Limb (tissue), 2 donors: ENCODE data around the gene NELL1.
"Not testable (repeated sequence)": the region's sequence is repeated elsewhere in the genome, so short reads cannot be mapped to it uniquely, and the experiment has no call there.

ENCODE experiments used
- DNase-seq, 2 donors: peaks; one replicate each; pipeline ENCODE4 v3.0.0-alpha.2; 2016; ENCODE audit errors: extremely low spot score in 2 of 2

Gene NELL1

GRCh38 chr11:20762980-20763379 lies 93.6 kb downstream of the NELL1 start:
- DNase-seq: no peak

DNA sequence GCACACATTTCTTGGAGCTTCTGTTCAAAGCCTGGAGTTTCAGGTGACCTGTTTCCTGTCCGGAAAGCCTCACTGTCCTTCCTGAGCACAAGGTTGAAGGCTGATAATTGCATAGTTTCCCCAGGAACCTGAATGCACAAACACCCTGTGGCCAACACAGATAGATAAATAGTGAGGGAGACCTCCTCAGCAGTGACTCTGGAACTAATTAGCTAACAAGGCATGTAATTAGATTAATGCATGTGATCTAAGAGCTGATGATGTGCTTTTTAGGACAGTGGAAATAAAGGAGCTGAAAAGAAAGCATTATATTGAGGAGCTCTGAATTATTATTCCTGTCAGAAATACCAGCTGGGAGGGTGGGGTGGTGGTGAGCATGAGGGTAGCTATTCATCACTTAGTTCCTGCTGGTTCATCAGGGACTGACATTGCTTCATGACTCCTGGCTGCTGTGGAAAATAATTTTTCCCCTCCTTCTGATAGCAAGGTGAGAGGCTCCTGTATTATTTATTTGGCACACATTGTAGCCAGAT lies 101.1 kb downstream of the NELL1 start:
- no peak for DNase-seq

DNA sequence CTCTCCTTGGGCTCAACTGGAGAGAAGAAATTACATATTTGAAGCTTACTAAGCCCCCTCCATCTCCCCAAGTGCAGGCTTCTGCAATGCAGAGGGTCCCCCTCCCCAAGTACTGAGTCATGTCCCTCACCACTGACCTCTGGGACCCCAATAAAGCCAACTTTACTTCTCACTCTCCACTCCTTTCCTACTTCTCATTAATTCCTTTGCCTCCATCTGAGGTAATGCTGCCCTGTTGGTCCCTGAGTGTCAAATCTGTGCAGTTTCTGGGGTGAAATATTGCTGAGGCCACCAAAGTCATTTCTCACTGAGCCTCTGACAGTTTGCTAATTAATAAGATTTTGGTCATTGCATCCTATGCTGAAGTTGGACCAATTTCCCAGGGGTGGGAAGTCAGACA lies 101.6 kb downstream of the NELL1 start:
- no peak for DNase-seq

GRCh38 chr11:20771681-20772080 lies 102.3 kb downstream of the NELL1 start:
- DNase-seq: no peak

- DNase-seq: no peak
Observed at GRCh38 chr11:20775331-20775730, 105.9 kb downstream of the NELL1 start.

DNA sequence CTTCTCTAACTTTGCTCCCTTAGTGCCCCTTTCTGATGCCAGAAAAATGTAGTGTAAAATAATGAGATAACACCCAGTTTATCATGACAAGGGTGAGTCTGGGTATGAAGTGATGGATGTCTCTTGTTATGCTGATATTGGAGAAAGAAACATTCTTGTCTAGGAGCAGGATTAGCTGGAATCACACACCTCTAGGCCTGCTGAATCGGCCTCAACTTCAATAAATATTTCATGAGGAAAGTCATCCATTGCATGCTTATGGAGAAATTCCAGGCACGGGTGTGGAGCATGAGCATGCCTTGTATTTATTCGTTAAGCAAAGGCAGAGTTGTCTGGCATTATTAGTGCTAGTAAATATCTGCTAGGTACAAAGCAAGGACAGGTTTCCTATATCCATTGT lies 113.4 kb downstream of the NELL1 start:
- DNase-seq: no peak

- no peak for DNase-seq
Observed at GRCh38 chr11:20783220-20783619, 113.8 kb downstream of the NELL1 start.

DNA sequence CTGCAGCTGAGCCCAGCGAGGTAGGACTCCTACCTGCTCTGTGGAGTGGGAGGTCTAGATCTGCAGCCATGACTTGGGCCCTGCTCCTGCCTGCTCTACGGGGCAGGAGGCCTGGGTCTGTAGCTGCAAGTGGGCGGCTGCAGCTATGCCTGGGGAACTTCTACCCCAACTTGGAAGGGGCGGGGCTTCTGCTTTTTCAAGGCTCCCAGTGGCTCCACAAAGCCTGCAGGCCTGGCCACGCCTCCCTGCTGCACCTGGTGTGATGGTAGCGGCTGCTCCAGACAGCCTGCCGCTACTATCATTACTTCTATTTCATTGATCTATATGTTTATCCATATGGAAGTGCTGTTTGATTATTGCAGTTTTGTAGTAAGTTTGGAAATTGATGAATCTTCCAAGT lies 121.2 kb downstream of the NELL1 start:
- DNase-seq: no peak

DNA sequence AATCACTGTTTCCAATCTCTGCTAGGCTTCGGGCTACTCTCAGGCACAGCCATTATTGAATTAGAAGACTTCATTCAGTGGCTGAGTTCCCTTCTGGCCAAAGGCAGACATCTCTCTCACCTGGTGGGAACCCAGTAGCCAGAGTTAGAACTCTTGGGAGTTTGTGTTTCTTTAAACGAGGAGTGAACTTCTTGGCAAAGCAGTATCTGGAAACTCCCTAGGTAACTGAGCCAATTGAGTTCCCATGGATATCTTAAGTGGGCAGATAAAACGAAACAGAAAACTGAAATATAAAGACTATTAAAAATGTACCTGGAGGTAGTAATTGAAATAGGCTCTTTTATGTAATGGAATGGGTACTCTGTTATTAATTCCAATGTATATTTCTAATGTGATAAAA lies 125.6 kb downstream of the NELL1 start:
- no peak for DNase-seq

GRCh38 chr11:20808328-20808727 lies 138.9 kb downstream of the NELL1 start:
- DNase-seq: no peak

GRCh38 chr11:20821046-20821445 lies 151.7 kb downstream of the NELL1 start:
- DNase-seq: no peak

DNA sequence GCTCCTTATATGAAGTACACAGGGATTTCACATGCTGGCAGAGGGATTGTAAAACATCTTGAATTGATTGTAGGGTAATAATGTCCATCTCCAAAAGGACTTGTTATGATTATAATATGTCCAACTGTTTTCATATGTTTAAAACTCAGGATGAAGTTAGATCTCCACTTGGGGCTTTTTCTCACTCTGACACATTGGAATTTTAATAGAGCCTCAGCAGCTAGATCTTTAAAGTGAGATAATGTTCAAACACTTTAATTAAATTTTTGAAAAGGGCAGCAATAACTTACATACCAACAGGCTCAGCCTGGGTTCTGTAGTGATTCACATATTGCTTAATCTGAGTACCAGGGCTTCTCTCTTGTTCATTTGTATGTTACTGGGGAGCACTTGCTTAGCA lies 152.1 kb downstream of the NELL1 start:
- DNase-seq: no peak

GRCh38 chr11:20824773-20825172 lies 155.4 kb downstream of the NELL1 start:
- DNase-seq: no peak

DNA sequence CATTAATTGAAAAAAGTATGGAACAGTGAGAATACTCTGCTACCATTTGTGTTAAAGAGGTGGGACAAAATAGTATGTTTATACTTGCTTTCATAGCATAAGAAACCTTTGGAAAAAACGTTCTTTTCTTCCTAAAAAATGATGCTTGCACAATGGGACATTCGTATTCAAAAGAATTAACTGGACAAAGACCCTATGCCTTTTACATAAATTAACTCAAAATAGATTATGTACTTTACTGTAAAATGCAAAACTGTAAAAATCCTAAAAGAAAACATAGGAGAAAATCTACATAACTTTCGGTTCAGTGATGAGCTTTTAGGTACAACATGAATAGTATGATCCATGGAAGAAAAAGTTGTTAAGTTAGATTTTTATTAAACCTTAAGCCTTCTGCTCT lies 166.2 kb downstream of the NELL1 start:
- DNase-seq: no peak

DNA sequence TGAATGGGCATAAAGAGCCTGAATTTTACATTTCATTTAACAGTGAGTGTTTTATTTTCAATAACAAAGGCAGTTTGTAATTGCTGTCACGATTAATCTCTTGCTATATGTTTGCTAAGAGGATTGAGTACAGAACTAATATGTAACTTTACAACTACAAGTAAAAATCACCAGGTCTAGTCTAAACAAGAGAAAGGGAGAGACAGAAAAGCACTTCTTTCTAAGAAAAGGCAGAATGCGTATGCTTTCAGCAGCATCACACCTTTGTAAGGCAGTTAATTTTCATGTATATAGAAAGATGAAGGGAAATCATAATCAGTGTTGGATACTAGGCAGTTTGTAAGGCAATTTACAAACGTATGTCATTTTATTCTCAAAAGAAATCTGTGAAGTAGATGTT lies 169.8 kb downstream of the NELL1 start:
- DNase-seq: no peak

DNA sequence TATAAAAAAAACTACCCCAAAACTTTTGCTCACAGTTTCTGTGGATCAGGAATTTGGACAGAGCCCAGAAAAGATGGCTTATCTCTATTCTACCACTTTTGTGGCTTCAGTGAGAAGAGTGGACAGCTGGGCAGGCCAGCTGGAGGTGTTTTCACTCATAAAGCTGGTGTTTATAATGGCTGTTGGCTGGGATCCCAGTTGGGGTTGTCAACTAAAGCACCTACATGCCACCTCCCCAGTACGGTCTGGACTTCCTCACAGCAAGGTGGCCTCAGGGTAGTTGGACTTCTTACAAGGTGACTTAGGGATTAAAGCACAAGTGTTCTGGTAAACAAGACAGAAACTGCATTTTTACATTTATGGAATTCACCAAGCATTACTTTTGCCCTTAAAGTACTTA lies 171.0 kb downstream of the NELL1 start:
- DNase-seq: no peak

DNA sequence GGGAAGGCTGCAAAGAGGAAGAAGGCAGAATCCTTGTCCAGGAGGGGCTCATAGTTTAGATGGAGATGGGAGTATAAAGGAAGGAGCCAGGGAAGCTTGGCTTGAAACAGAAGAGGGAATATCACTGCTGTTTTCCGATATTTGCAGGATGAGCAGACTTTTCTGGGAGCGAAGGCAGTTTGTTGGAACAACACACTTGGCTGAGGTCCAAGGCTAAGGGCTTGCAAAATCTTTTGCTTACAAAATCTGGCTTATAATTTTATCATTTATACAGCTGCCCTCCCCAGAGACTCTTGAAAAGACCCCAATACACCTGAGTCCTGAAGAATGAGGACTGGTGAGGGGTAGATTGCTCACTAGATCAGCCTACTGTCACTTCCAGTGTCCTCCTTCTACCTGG lies 174.8 kb downstream of the NELL1 start:
- no peak for DNase-seq

DNA sequence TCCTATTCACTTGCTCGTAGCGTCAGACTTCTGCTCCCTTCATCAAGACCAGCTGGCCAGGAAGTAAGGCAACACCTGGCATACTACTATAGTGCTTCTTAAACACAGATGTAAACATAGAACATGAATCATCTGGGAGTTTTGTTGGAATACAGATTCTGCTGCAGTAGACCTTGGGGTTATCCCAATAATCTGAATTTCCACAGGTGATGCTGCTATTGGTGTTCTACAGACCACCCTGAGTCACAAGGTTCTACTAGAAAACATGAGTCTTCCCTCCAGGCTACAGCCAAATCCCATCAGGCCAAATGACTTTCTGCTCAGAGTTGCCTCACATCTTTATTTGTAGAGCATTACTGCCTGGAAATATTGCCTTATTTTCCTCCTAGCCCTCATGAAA lies 175.2 kb downstream of the NELL1 start:
- DNase-seq: no peak

- DNase-seq: no peak
Observed at GRCh38 chr11:20854215-20854955, 185.0 kb downstream of the NELL1 start.

GRCh38 chr11:20861322-20861721 lies 191.9 kb downstream of the NELL1 start:
- DNase-seq: no peak

DNA sequence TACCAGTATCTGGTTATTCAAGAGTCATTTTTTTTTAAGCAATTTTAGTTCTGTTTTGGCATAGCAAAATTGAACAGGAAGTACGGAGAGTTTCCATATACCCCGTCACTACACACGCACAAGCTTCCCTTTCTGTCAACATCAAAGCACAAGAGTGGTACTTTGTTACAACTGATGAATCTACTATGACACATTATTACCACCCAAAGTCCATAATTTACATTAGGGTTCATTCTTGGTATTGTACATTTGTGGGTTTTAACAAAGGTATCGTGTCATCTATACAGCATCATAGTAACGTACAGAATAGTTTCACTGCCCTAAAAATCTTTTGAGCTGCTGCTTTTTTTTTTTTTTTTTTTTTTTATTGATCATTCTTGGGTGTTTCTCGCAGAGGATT lies 192.9 kb downstream of the NELL1 start:
- not testable (repeated sequence) for DNase-seq

DNA sequence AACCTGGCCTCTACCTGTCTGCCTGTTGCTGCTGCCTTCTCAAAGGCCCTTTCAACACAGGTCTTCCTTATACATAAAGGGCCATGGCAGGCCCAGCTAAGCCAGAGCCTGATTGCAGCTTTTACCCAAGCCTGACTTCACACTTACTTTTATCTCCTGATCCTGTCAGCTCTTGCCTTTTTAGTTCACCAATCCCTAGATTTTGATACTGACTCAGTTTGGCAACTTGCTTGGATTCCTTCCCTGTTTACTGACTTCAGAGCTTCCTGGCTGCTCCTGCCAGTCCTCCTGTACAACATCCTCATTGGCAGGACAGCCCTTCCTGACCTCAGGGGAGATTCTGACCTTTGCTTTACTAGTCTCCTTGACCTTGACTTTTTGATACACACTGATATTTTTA lies 195.2 kb downstream of the NELL1 start:
- DNase-seq: no peak

DNA sequence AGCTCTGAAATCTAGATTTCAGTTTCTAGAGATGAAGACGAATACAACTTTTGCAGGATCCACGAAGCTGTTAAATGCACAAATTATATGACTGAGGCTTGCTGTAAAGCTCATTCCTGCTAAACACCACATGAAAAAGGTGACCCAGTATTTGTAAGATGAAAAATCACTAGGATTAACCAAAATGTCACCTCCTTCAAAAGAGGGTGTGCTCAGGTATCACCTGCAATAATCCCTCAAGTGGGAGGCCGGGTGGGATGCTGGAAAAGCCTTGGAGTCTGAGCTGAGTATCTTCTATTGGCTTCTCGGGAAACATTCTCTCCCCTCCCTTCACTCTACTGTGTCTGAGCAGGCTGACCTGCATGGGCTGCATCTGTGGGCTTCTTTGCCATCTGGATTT lies 195.8 kb downstream of the NELL1 start:
- no peak for DNase-seq

GRCh38 chr11:20869123-20869522 lies 199.7 kb downstream of the NELL1 start:
- DNase-seq: no peak
